Measurements from ENCODE around the gene FSTL5.

FSTL5 gene

GRCh38 chr4:161704653-161705052 is 459.1 kb downstream of the FSTL5 start:
- Histone ChIP-seq H3K9me2 (replicated peaks; ENCODE audit: control insufficient read depth, low read length) (no peaks in the 10 kb centered on the region), H3K4me1 (ENCODE audit: control insufficient read depth, low read length) (no peaks in the 10 kb centered on the region), H3K36me3 (ENCODE audit: control insufficient read depth, low read length) (no peaks in the 10 kb centered on the region), H3F3A (ENCODE audit: control insufficient read depth, insufficient read depth) (no peaks in the 10 kb centered on the region), H3K27me3 (ENCODE audit: control insufficient read depth, low read length) (no peaks in the 10 kb centered on the region), H3K4me2 (ENCODE audit: low read length) (no peak overlapping the region), H3K79me2 (ENCODE audit: control insufficient read depth, low read length) (no peaks in the 10 kb centered on the region), H4K20me1 (ENCODE audit: control insufficient read depth, insufficient read depth, low read depth, low read length) (no peaks in the 10 kb centered on the region), H3K9me3 (ENCODE audit: control insufficient read depth, insufficient read depth, low read length) (no peaks in the 10 kb centered on the region), H3K4me3 (ENCODE audit: low read length) (no peak overlapping the region), H3K27ac (ENCODE audit: low read depth, low read length) (no peak overlapping the region)
- no peak for TF ChIP-seq CTCF (IDR thresholded peaks at IDR 0.05; ENCODE audit: low read depth, low read length, poor library complexity, severe bottlenecking)
- no peak for TF ChIP-seq EZH2phosphoT487 (IDR thresholded peaks at IDR 0.05; ENCODE audit: borderline replicate concordance, low read length)

- Histone ChIP-seq H3K27ac (ENCODE audit: low read depth, low read length) (no peak overlapping the region), H3K9me3 (ENCODE audit: control insufficient read depth, insufficient read depth, low read length) (no peaks in the 10 kb centered on the region), H3K79me2 (ENCODE audit: control insufficient read depth, low read length) (no peaks in the 10 kb centered on the region), H3F3A (ENCODE audit: control insufficient read depth, insufficient read depth) (no peaks in the 10 kb centered on the region), H3K9me2 (replicated peaks; ENCODE audit: control insufficient read depth, low read length) (no peaks in the 10 kb centered on the region), H3K27me3 (ENCODE audit: control insufficient read depth, low read length) (no peaks in the 10 kb centered on the region), H3K4me1 (ENCODE audit: control insufficient read depth, low read length) (no peaks in the 10 kb centered on the region), H3K36me3 (ENCODE audit: control insufficient read depth, low read length) (no peaks in the 10 kb centered on the region), H3K4me2 (ENCODE audit: low read length) (no peak overlapping the region), H3K4me3 (ENCODE audit: low read length) (no peak overlapping the region), H4K20me1 (ENCODE audit: control insufficient read depth, insufficient read depth, low read depth, low read length) (no peaks in the 10 kb centered on the region)
- TF ChIP-seq EZH2phosphoT487 (IDR thresholded peaks at IDR 0.05; ENCODE audit: borderline replicate concordance, low read length) (no peak), CTCF (IDR thresholded peaks at IDR 0.05; ENCODE audit: low read depth, low read length, poor library complexity, severe bottlenecking) (no peak)
Measured at GRCh38 chr4:161704040-161704439, 459.8 kb downstream of the FSTL5 start.

GRCh38 chr4:161702287-161702686 is 461.5 kb downstream of the FSTL5 start:
- Histone ChIP-seq H3K4me1 (ENCODE audit: control insufficient read depth, low read length) (no peaks in the 10 kb centered on the region), H3K4me3 (ENCODE audit: low read length) (no peak overlapping the region), H3K4me2 (ENCODE audit: low read length) (no peak overlapping the region), H3K36me3 (ENCODE audit: control insufficient read depth, low read length) (no peaks in the 10 kb centered on the region), H4K20me1 (ENCODE audit: control insufficient read depth, insufficient read depth, low read depth, low read length) (no peaks in the 10 kb centered on the region), H3F3A (ENCODE audit: control insufficient read depth, insufficient read depth) (no peaks in the 10 kb centered on the region), H3K9me3 (ENCODE audit: control insufficient read depth, insufficient read depth, low read length) (no peaks in the 10 kb centered on the region), H3K79me2 (ENCODE audit: control insufficient read depth, low read length) (no peaks in the 10 kb centered on the region), H3K27ac (ENCODE audit: low read depth, low read length) (no peak overlapping the region), H3K9me2 (replicated peaks; ENCODE audit: control insufficient read depth, low read length) (no peaks in the 10 kb centered on the region), H3K27me3 (ENCODE audit: control insufficient read depth, low read length) (no peaks in the 10 kb centered on the region)
- TF ChIP-seq CTCF (IDR thresholded peaks at IDR 0.05; ENCODE audit: low read depth, low read length, poor library complexity, severe bottlenecking) = peak; percentile 23
- no peak for TF ChIP-seq EZH2phosphoT487 (IDR thresholded peaks at IDR 0.05; ENCODE audit: borderline replicate concordance, low read length)

- Histone ChIP-seq H3F3A (ENCODE audit: control insufficient read depth, insufficient read depth) (no peaks in the 10 kb centered on the region), H4K20me1 (ENCODE audit: control insufficient read depth, insufficient read depth, low read depth, low read length) (no peaks in the 10 kb centered on the region), H3K4me3 (ENCODE audit: low read length) (no peak overlapping the region), H3K4me1 (ENCODE audit: control insufficient read depth, low read length) (no peaks in the 10 kb centered on the region), H3K27me3 (ENCODE audit: control insufficient read depth, low read length) (no peaks in the 10 kb centered on the region), H3K79me2 (ENCODE audit: control insufficient read depth, low read length) (no peaks in the 10 kb centered on the region), H3K4me2 (ENCODE audit: low read length) (no peak overlapping the region), H3K9me2 (replicated peaks; ENCODE audit: control insufficient read depth, low read length) (no peaks in the 10 kb centered on the region), H3K27ac (ENCODE audit: low read depth, low read length) (no peak overlapping the region), H3K9me3 (ENCODE audit: control insufficient read depth, insufficient read depth, low read length) (no peaks in the 10 kb centered on the region), H3K36me3 (ENCODE audit: control insufficient read depth, low read length) (no peaks in the 10 kb centered on the region)
- TF ChIP-seq CTCF (IDR thresholded peaks at IDR 0.05; ENCODE audit: low read depth, low read length, poor library complexity, severe bottlenecking) (no peak), EZH2phosphoT487 (IDR thresholded peaks at IDR 0.05; ENCODE audit: borderline replicate concordance, low read length) (no peak)
Measured at GRCh38 chr4:161696944-161697343, 466.9 kb downstream of the FSTL5 start.

Data from DOHH2 (cell line).